CD14-positive monocyte (primary cell): ENCODE results near the gene SEMA7A. TPM values are rescaled to one million over a fixed set of nuclear protein-coding genes. Genes with fewer than 3 reads are reported as not detected.
A peak's percentile ranks its signal among the peaks of the same experiment; 100 is the strongest.

ENCODE experiments used
- DNase-seq, 3 donors: peaks; one replicate each; pipeline ENCODE4 v3.0.0-alpha.2; 2011 to 2022
- H2AFZ ChIP-seq: 2 replicates; pipeline ENCODE4 v1.6.0; 2012; ENCODE audit warnings: mild to moderate bottlenecking, low read depth, low read length, inconsistent platforms; ENCODE audit not compliant: insufficient read depth, poor library complexity, severe bottlenecking
- H3K27ac ChIP-seq, 2 donors: 1 replicate in 1 of 2; 2 replicates in 1 of 2; pipeline ENCODE4 v1.5.1; 2012 to 2013; ENCODE audit warnings: low read length in 2 of 2, control low read depth in 1 of 2, inconsistent platforms in 1 of 2, low read depth in 1 of 2, mild to moderate bottlenecking in 1 of 2
- H3K27me3 ChIP-seq, 2 donors: one replicate each; pipeline versions ENCODE4 v1.6.0 to v1.6.1; 2011 to 2013; ENCODE audit warnings: low read length in 2 of 2; ENCODE audit not compliant: control insufficient read depth in 2 of 2, insufficient read depth in 2 of 2
- H3K36me3 ChIP-seq, 2 donors: replicated peaks in 1 of 2; 1 replicate in 1 of 2; 2 replicates in 1 of 2; pipeline versions ENCODE4 v1.5.1 to v1.6.1; 2012 to 2013; ENCODE audit warnings: low read length in 2 of 2, control low read depth in 1 of 2, inconsistent platforms in 1 of 2, mild to moderate bottlenecking in 1 of 2; ENCODE audit not compliant: insufficient read depth in 2 of 2, control insufficient read depth in 1 of 2
- H3K4me1 ChIP-seq, 2 donors: 1 replicate in 1 of 2; 2 replicates in 1 of 2; pipeline versions ENCODE4 v1.5.1 to v1.6.1; 2012 to 2013; ENCODE audit warnings: low read length in 2 of 2, control low read depth in 1 of 2, inconsistent platforms in 1 of 2, mild to moderate bottlenecking in 1 of 2, moderate library complexity in 1 of 2; ENCODE audit not compliant: insufficient read depth in 2 of 2, control insufficient read depth in 1 of 2
- H3K4me2 ChIP-seq: replicated peaks from 2 replicates; pipeline ENCODE3; 2012; ENCODE audit warnings: low read length, moderate library complexity, mild to moderate bottlenecking; ENCODE audit not compliant: poor library complexity, severe bottlenecking; ENCODE audit errors: extremely low read depth
- H3K4me3 ChIP-seq, 3 experiments: fragments of 200-600 bp in 1 of 3; sonication (generic) in 1 of 3; replicated peaks in 1 of 3; 1 replicate in 2 of 3; 2 replicates in 1 of 3; pipeline ENCODE4 v1.5.1; 2011 to 2013; ENCODE audit warnings: low read length in 3 of 3, mild to moderate bottlenecking in 3 of 3, control low read depth in 2 of 3, low read depth in 2 of 3, inconsistent platforms in 1 of 3, moderate library complexity in 1 of 3
- H3K79me2 ChIP-seq: 2 replicates; pipeline ENCODE4 v1.6.0; 2012; ENCODE audit warnings: mild to moderate bottlenecking, control low read depth, inconsistent platforms, low read length, moderate library complexity; ENCODE audit not compliant: insufficient read depth
- H3K9ac ChIP-seq: 2 replicates; pipeline ENCODE4 v1.6.0; 2017; ENCODE audit warnings: low read length, mild to moderate bottlenecking; ENCODE audit not compliant: insufficient read depth, poor library complexity, severe bottlenecking
- H3K9me3 ChIP-seq, 2 donors: replicated peaks in 1 of 2; 1 replicate in 1 of 2; 2 replicates in 1 of 2; pipeline versions ENCODE4 v1.5.1 to v1.6.1; 2012 to 2013; ENCODE audit warnings: low read length in 2 of 2, control low read depth in 1 of 2; ENCODE audit not compliant: control insufficient read depth in 1 of 2, insufficient read depth in 1 of 2
- H4K20me1 ChIP-seq: 2 replicates; pipeline ENCODE4 v1.6.0; 2012; ENCODE audit warnings: mild to moderate bottlenecking, low read length, control low read depth, moderate library complexity; ENCODE audit not compliant: insufficient read depth
- H3K27ac Mint-ChIP-seq, 7 donors: one replicate each; pipeline ENCODE4 v1.8.0; 2020; ENCODE audit warnings: mild to moderate bottlenecking in 7 of 7, mixed read lengths in 7 of 7, moderate library complexity in 6 of 7, inconsistent platforms in 2 of 7
- H3K27me3 Mint-ChIP-seq, 3 donors: one replicate each; pipeline ENCODE4 v1.8.0; 2021 to 2022; ENCODE audit warnings: low read depth in 3 of 3, mild to moderate bottlenecking in 3 of 3, mixed read lengths in 3 of 3, moderate library complexity in 3 of 3, inconsistent platforms in 1 of 3
- H3K36me3 Mint-ChIP-seq, 2 donors: one replicate each; pipeline ENCODE4 v1.8.0; 2020; ENCODE audit warnings: mixed read lengths in 2 of 2, inconsistent platforms in 1 of 2, mild to moderate bottlenecking in 1 of 2
- H3K4me1 Mint-ChIP-seq: one replicate; pipeline ENCODE4 v1.8.0; 2020; ENCODE audit warnings: mild to moderate bottlenecking, mixed read lengths
- H3K4me3 Mint-ChIP-seq, 2 donors: one replicate each; pipeline ENCODE4 v1.8.0; 2020; ENCODE audit warnings: mild to moderate bottlenecking in 2 of 2, mixed read lengths in 2 of 2, moderate library complexity in 1 of 2
- H3K9me3 Mint-ChIP-seq, 7 donors: one replicate each; pipeline ENCODE4 v1.8.0; 2020 to 2022; ENCODE audit warnings: mixed read lengths in 7 of 7, mild to moderate bottlenecking in 6 of 7, moderate library complexity in 6 of 7, inconsistent platforms in 2 of 7
- WGBS: methylation state at CpG from one replicate; pipeline ENCODE4 v1.1.5; 2013; ENCODE audit warnings: missing lambda C conversion rate; ENCODE audit not compliant: insufficient coverage; 5-methylcytosine and 5-hydroxymethylcytosine counted together
- intact Hi-C, 2 donors: fragments of 100-400 bp; cut with micrococcal nuclease; formaldehyde crosslinking; loops; one replicate each; pipeline versions ENCODE4 v1.15.0 to v1.15.1; 2023
- polyA plus RNA-seq, 3 donors: library from polyadenylated mRNA; depleted of rRNA in 1 of 3; unstranded in 2 of 3; stranded (reverse) in 1 of 3; fragments of 300-500 nt in 2 of 3; fragments of >200 nt in 1 of 3; fragmentation: Illumina TruSeq in 2 of 3; gene quantifications; 1 replicate in 2 of 3; 2 replicates in 1 of 3; pipeline ENCODE4 v1.2.3, GENCODE V29; 2012 to 2021
- TF ChIP-seq, protein P1 (sequence below): fragments of 200-600 bp; IDR thresholded peaks from one replicate; pipeline ENCODE4 v1.8.0; 2022; ENCODE audit warnings: antibody characterized with exemption, mild to moderate bottlenecking

The SEMA7A gene
- polyA plus RNA-seq, 3 donors = 0.04 to 4.8 (median 0.15) TPM

DNA sequence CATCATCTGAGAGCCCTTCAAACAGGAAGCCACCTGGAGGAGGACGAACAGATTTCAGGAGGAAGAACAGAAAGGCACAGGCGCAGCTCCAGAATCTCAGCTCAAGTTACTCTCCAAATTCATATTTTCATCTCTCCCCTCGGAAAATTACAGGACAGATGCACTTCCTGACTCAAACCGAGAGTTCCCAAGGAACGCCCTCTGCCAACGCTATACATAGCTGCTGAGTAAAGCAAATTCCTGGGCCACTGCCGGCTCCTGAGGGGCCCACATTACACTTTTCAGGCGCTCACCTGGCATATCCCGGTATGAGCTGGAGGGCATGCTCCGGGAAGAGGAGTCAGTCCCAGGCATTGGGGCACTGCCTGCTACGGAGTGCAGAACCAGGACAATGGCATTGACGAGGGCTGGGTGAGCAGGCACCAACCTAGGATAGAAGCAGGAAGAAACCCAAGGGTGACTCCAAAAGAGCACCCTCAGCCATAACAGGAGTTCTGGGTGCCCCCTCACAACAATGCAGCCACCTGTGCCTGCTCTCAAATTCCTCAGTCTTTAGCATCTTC is 16.0 kb upstream of the SEMA7A start:
- Mint-ChIP-seq H3K27ac (peak overlapping the region in 1 of 7 donors; percentile 21), H3K36me3 (peaks cover 92 to 95% of the 10 kb centered on the region in 2 donors)
- DNase-seq = no peak

DNA sequence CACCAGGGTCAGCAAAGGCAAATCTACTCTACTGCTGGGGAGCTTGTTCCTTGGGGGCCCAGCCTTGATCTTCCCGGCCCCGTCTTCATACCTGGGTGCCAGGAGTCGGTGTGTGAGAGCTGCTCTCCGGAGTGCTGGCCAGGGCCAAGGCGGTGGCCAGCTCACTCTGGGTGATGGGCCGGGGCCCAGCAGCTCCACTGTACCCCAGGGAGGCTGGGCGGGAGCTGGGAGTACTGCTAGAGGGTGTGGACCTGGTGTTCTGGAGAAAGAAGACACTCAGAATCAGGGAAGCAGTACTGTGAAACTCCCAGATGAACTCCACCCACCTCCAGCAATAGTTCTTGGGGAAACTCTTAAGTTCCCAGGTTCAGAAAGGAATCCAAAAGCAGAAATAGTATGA is 15.3 kb upstream of the SEMA7A start:
- Mint-ChIP-seq H3K36me3 (peaks cover 92 to 95% of the 10 kb centered on the region in 2 donors), H3K27ac (no peak overlapping the region), H3K9me3 (no peaks in the 10 kb centered on the region), H3K4me1 (no peaks in the 10 kb centered on the region), H3K4me3 (no peak overlapping the region), H3K27me3 (peaks cover 0 to 2% (median 1%) of the 10 kb centered on the region in 3 donors)
- H3K4me2 ChIP-seq = no peak overlapping the region
- intact Hi-C loops = no loop called here
- no peaks in the 10 kb centered on the region for H3K79me2 ChIP-seq
- no peak overlapping the region for H3K4me3 ChIP-seq
- TF ChIP-seq, protein P1, sequence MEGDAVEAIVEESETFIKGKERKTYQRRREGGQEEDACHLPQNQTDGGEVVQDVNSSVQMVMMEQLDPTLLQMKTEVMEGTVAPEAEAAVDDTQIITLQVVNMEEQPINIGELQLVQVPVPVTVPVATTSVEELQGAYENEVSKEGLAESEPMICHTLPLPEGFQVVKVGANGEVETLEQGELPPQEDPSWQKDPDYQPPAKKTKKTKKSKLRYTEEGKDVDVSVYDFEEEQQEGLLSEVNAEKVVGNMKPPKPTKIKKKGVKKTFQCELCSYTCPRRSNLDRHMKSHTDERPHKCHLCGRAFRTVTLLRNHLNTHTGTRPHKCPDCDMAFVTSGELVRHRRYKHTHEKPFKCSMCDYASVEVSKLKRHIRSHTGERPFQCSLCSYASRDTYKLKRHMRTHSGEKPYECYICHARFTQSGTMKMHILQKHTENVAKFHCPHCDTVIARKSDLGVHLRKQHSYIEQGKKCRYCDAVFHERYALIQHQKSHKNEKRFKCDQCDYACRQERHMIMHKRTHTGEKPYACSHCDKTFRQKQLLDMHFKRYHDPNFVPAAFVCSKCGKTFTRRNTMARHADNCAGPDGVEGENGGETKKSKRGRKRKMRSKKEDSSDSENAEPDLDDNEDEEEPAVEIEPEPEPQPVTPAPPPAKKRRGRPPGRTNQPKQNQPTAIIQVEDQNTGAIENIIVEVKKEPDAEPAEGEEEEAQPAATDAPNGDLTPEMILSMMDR = no peak
- H3K9me3 ChIP-seq = no peaks in the 10 kb centered on the region
- H3K36me3 ChIP-seq = peaks cover 82 to 100% of the 10 kb centered on the region in 2 donors
- WGBS = 100% methylated on average over 6 of the region's 7 CpGs
- no peaks in the 10 kb centered on the region for H3K27me3 ChIP-seq
- H2AFZ ChIP-seq = no peak overlapping the region
- H3K4me1 ChIP-seq = no peaks in the 10 kb centered on the region
- H3K27ac ChIP-seq = no peak overlapping the region
- no peaks in the 10 kb centered on the region for H4K20me1 ChIP-seq
- H3K9ac ChIP-seq = no peak overlapping the region
- DNase-seq = no peak

More for the DNA sequence above, 16.0 kb upstream of the SEMA7A start:
- H3K27me3 ChIP-seq = no peaks in the 10 kb centered on the region
- no peaks in the 10 kb centered on the region for H3K9me3 Mint-ChIP-seq
- H2AFZ ChIP-seq = no peak overlapping the region
- H3K9me3 ChIP-seq = no peaks in the 10 kb centered on the region
- H3K4me3 ChIP-seq = no peak overlapping the region
- no peaks in the 10 kb centered on the region for H3K4me1 Mint-ChIP-seq
- H3K4me2 ChIP-seq = no peak overlapping the region
- H3K27me3 Mint-ChIP-seq = peaks cover 0 to 2% (median 1%) of the 10 kb centered on the region in 3 donors
- H3K4me1 ChIP-seq = no peaks in the 10 kb centered on the region
- H3K27ac ChIP-seq = no peak overlapping the region
- H3K9ac ChIP-seq = no peak overlapping the region
- intact Hi-C loops = no loop called here
- 98% methylated on average over 11 of the region's 12 CpGs for WGBS
- no peaks in the 10 kb centered on the region for H4K20me1 ChIP-seq
- no peaks in the 10 kb centered on the region for H3K79me2 ChIP-seq
- peaks cover 84 to 100% of the 10 kb centered on the region in 2 donors for H3K36me3 ChIP-seq
- no peak overlapping the region for H3K4me3 Mint-ChIP-seq
- TF ChIP-seq, protein P1 = no peak
